HEK293 (cell line): ENCODE measurements around the gene ZDHHC1.

ENCODE experiments used
- CTCF ChIA-PET: fragments of 350-600 bp; formaldehyde crosslinking; extraction: SDS; loops from one replicate; lab custom pipeline; 2021; ENCODE audit warnings: antibody characterized with exemption; lab: Yijun Ruan, JAX
- POLR2A ChIA-PET: fragments of 300-600 bp; formaldehyde crosslinking; extraction: SDS; loops from one replicate; lab custom pipeline; 2020; ENCODE audit warnings: antibody characterized with exemption, inconsistent platforms; lab: Yijun Ruan, JAX
- H3K27ac ChIP-seq: fragments of 200-500 bp; sonication (Bioruptor generic); 2 replicates; pipeline ENCODE4 v1.5.1; 2014; ENCODE audit warnings: low read depth, low read length, control low read depth, inconsistent platforms; ENCODE audit errors: extremely low read depth
- H3K36me3 ChIP-seq, 2 experiments: fragments of 200-500 bp in 1 of 2; sonication (Bioruptor generic) in 1 of 2; 1 replicate in 1 of 2; 2 replicates in 1 of 2; pipeline ENCODE4 v1.5.1; 2014 to 2017; ENCODE audit warnings: inconsistent platforms in 2 of 2, low read length in 2 of 2; ENCODE audit not compliant: control insufficient read depth in 2 of 2, insufficient read depth in 1 of 2
- H3K4me1 ChIP-seq: fragments of 200-500 bp; sonication (Bioruptor generic); 2 replicates; pipeline ENCODE4 v1.5.1; 2014; ENCODE audit warnings: mild to moderate bottlenecking, low read length, inconsistent platforms; ENCODE audit not compliant: control insufficient read depth, insufficient read depth
- H3K4me3 ChIP-seq: 2 replicates; pipeline ENCODE4 v1.5.1; 2011; ENCODE audit warnings: low read depth, mild to moderate bottlenecking, control low read depth, low read length, moderate library complexity
- H3K9me3 ChIP-seq: fragments of 200-500 bp; sonication (Bioruptor generic); 2 replicates; pipeline ENCODE4 v1.5.1; 2014; ENCODE audit warnings: low read depth, low read length, inconsistent platforms; ENCODE audit not compliant: control insufficient read depth, insufficient read depth
- ATF2 ChIP-seq: fragments of 450-650 bp; formaldehyde crosslinking; IDR thresholded peaks from 2 replicates; pipeline ENCODE4 v1.5.1; 2016; ENCODE audit warnings: missing biosample characterization, missing genetic modification characterization, low read depth
- BCL11A ChIP-seq: fragments of 450-650 bp; formaldehyde crosslinking; IDR thresholded peaks from 2 replicates; pipeline ENCODE4 v1.5.1; 2016; ENCODE audit warnings: low read depth, missing biosample characterization, missing genetic modification characterization
- EGR2 ChIP-seq: fragments of 450-650 bp; formaldehyde crosslinking; IDR thresholded peaks from 2 replicates; pipeline ENCODE4 v1.5.1; 2016; ENCODE audit warnings: low read depth, missing biosample characterization, missing genetic modification characterization
- GLIS1 ChIP-seq: fragments of 450-650 bp; formaldehyde crosslinking; IDR thresholded peaks from 2 replicates; pipeline ENCODE4 v1.5.1; 2016; ENCODE audit warnings: missing biosample characterization, missing genetic modification characterization
- MEIS1 ChIP-seq: sonication (generic); formaldehyde crosslinking; IDR thresholded peaks from 2 replicates; pipeline ENCODE4 v1.8.1; 2022; ENCODE audit warnings: missing genetic modification reagents, mild to moderate bottlenecking, borderline replicate concordance
- PBX3 ChIP-seq: sonication (generic); formaldehyde crosslinking; IDR thresholded peaks from 2 replicates; pipeline ENCODE4 v1.8.1; 2022; ENCODE audit warnings: mild to moderate bottlenecking, moderate library complexity, missing genetic modification reagents
- PRDM1 ChIP-seq: fragments of 450-650 bp; formaldehyde crosslinking; IDR thresholded peaks from 2 replicates; pipeline ENCODE4; 2016; ENCODE audit warnings: missing biosample characterization, missing genetic modification characterization
- SP2 ChIP-seq: fragments of 450-650 bp; formaldehyde crosslinking; IDR thresholded peaks from 2 replicates; pipeline ENCODE4 v1.5.1; 2016; ENCODE audit warnings: missing biosample characterization, missing genetic modification characterization
- TCF7L2 ChIP-seq: IDR thresholded peaks from 2 replicates; pipeline ENCODE4 v1.6.1; 2011; ENCODE audit warnings: low read depth, mild to moderate bottlenecking, inconsistent platforms, low read length, moderate library complexity, borderline replicate concordance
- ZIC2 ChIP-seq: fragments of 450-650 bp; formaldehyde crosslinking; IDR thresholded peaks from 2 replicates; pipeline ENCODE4 v1.5.1; 2016; ENCODE audit warnings: missing biosample characterization, missing genetic modification characterization
- ZNF10 ChIP-seq: fragments of 450-650 bp; formaldehyde crosslinking; IDR thresholded peaks from 2 replicates; pipeline ENCODE4 v1.5.1; 2017; ENCODE audit warnings: missing biosample characterization, missing genetic modification characterization
- ZNF148 ChIP-seq: fragments of 450-650 bp; formaldehyde crosslinking; IDR thresholded peaks from 2 replicates; pipeline ENCODE4 v1.5.0; 2017; ENCODE audit warnings: missing biosample characterization, missing genetic modification characterization, borderline replicate concordance
- ZNF2 ChIP-seq: fragments of 450-650 bp; formaldehyde crosslinking; IDR thresholded peaks from 2 replicates; pipeline ENCODE4 v1.5.1; 2016; ENCODE audit warnings: missing biosample characterization, missing genetic modification characterization
- ZNF302 ChIP-seq: fragments of 450-650 bp; formaldehyde crosslinking; IDR thresholded peaks from 2 replicates; pipeline ENCODE4 v1.5.1; 2016; ENCODE audit warnings: missing biosample characterization, missing genetic modification characterization, low read depth
- ZNF324 ChIP-seq: fragments of 450-650 bp; formaldehyde crosslinking; IDR thresholded peaks from 2 replicates; pipeline ENCODE4 v1.5.1; 2016; ENCODE audit warnings: missing biosample characterization, missing genetic modification characterization
- ZNF335 ChIP-seq: fragments of 450-650 bp; formaldehyde crosslinking; conservative IDR thresholded peaks from 2 replicates; pipeline ENCODE4 v1.5.1; 2016; ENCODE audit warnings: missing biosample characterization, missing genetic modification characterization
- ZNF350 ChIP-seq: fragments of 450-650 bp; formaldehyde crosslinking; IDR thresholded peaks from 2 replicates; pipeline ENCODE4 v1.5.0; 2017; ENCODE audit warnings: missing biosample characterization, mild to moderate bottlenecking, missing genetic modification characterization
- ZNF366 ChIP-seq: fragments of 450-650 bp; formaldehyde crosslinking; conservative IDR thresholded peaks from 2 replicates; pipeline ENCODE4 v1.5.1; 2016; ENCODE audit warnings: missing biosample characterization, missing genetic modification characterization
- ZNF48 ChIP-seq: fragments of 450-650 bp; formaldehyde crosslinking; IDR thresholded peaks from 2 replicates; pipeline ENCODE4 v1.5.1; 2016; ENCODE audit warnings: missing biosample characterization, missing genetic modification characterization
- ZNF548 ChIP-seq: fragments of 450-650 bp; formaldehyde crosslinking; IDR thresholded peaks from 2 replicates; pipeline ENCODE4 v1.5.1; 2016; ENCODE audit warnings: missing biosample characterization, missing genetic modification characterization
- ZNF621 ChIP-seq: fragments of 450-650 bp; formaldehyde crosslinking; IDR thresholded peaks from 2 replicates; pipeline ENCODE4 v1.5.1; 2017; ENCODE audit warnings: missing biosample characterization, missing genetic modification characterization
- ZNF777 ChIP-seq: fragments of 450-650 bp; formaldehyde crosslinking; IDR thresholded peaks from 2 replicates; pipeline ENCODE4 v1.5.1; 2017; ENCODE audit warnings: missing biosample characterization, missing genetic modification characterization, borderline replicate concordance
- ZSCAN30 ChIP-seq: fragments of 450-650 bp; IDR thresholded peaks from 2 replicates; pipeline ENCODE4 v1.5.1; 2018; ENCODE audit warnings: missing biosample characterization, mild to moderate bottlenecking, missing genetic modification characterization, moderate library complexity
- TF ChIP-seq, protein P1 (sequence below): fragments of 450-650 bp; formaldehyde crosslinking; IDR thresholded peaks from 2 replicates; pipeline ENCODE4 v1.5.1; 2016; ENCODE audit warnings: missing biosample characterization, missing genetic modification characterization
- TF ChIP-seq, protein P2 (sequence below): fragments of 450-650 bp; formaldehyde crosslinking; IDR thresholded peaks from 2 replicates; pipeline ENCODE4 v1.5.1; 2016; ENCODE audit warnings: missing biosample characterization, missing genetic modification characterization

ZDHHC1 gene

DNA sequence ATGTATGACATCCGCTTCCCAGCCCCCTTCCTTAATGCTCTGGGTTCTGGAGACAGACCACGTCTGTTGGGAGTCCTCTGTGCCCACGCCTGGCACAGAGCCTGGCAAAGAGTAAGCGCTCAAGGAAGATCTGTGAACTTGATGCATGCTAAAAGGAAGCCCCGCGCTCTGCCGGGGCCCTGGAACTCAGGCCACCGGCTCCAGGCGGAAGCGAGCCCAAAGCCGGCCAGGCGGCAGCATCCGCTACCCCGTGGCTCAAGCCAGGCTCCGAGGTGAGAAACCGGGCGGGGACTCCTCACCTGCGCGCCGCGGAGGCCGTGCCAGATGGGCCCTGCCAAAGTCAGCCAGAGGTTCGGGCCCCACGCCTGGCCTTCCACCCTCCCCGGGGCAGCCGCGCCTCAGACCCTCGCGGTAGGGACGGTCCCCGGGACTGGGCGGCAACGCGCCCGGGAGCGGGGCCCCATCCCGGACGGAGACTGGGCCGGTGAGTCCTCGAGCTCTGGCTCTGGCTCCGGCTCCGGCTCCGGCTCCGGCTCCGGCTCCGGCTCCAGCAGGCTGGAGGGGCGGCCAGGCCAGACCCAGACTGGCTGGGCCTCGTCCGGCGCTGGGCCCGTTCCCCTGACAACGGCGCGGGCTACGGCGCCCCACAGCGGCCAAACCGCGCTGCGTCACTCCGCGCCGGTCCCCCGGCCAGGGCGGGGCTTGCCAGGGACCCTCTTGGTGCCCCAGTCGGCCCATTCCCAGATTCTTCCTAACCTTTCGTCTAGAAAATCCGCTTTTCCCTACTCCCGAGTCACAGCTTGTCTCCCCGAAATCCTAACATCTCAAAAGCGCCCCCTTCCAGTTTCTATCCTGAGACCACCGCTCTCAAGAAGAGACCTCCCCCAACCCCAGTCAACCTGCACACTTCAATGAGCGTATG, at the start of gene ZDHHC1 (continued):
- TF ChIP-seq, protein P1, sequence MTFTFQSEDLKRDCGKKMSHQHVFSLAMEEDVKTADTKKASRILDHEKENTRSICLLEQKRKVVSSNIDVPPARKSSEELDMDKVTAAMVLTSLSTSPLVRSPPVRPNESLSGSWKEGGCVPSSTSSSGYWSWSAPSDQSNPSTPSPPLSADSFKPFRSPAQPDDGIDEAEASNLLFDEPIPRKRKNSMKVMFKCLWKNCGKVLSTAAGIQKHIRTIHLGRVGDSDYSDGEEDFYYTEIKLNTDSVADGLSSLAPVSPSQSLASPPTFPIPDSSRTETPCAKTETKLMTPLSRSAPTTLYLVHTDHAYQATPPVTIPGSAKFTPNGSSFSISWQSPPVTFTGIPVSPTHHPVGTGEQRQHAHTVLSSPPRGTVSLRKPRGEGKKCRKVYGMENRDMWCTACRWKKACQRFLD: no peak
- TF ChIP-seq ZNF148 (no peak), ZNF350 (tag by site-specific recombination) (no peak), ZNF10 (peak; percentile 27; the same call in 1 of the 2 replicates), ZIC2 (tag by site-specific recombination) (no peak), ZNF302 (no peak), GLIS1 (tag by site-specific recombination) (0 out of 2 replicates have a peak, but pooled peaks have one; percentile 9), ZNF324 (tag by site-specific recombination) (no peak; the same call in 1 of the 2 replicates), EGR2 (tag by site-specific recombination) (no peak), MEIS1 (CRISPR knock-in tag) (no peak), BCL11A (tag by site-specific recombination) (no peak)
- TF ChIP-seq, protein P2, sequence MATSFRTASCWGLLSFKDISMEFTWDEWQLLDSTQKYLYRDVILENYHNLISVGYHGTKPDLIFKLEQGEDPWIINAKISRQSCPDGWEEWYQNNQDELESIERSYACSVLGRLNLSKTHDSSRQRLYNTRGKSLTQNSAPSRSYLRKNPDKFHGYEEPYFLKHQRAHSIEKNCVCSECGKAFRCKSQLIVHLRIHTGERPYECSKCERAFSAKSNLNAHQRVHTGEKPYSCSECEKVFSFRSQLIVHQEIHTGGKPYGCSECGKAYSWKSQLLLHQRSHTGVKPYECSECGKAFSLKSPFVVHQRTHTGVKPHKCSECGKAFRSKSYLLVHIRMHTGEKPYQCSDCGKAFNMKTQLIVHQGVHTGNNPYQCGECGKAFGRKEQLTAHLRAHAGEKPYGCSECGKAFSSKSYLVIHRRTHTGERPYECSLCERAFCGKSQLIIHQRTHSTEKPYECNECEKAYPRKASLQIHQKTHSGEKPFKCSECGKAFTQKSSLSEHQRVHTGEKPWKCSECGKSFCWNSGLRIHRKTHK (tag by site-specific recombination): no peak

DNA sequence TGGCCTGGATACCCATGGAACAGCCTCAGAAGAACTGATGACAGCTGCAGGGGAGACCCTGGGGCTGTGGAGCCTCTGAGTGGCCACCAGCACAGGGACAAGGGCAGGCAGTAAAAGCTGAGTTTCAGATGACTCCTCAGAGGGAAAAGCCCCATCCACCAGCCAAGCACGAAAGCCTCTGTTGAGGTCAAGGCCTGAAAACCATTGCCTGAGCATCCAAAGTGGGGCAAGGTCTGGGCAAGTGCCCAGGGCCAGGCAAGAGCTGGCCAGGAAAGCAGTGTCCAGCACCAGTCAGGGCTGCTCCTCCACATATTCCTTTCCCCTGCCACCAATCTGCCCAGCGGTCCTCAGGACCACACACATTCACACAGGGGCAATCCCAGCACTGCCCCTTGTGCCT, 48.3 kb upstream of the ZDHHC1 start:
- Histone ChIP-seq H3K4me1 (no peaks in the 10 kb centered on the region), H3K27ac (no peak overlapping the region), H3K36me3 (peaks cover 0 to 25% of the 10 kb centered on the region in 2 experiments; a peak in 1 of 3 replicates), H3K4me3 (no peak overlapping the region), H3K9me3 (no peaks in the 10 kb centered on the region)
- ChIA-PET POLR2A (no interaction called here), CTCF (interaction anchor here (0.6 to 8.4 kb wide), 6 partner anchors 8 to 495 kb away, joined by 3 to 99 read pairs (median 6); no protein-coding TSS in a partner anchor)
- no peak for TF ChIP-seq ZSCAN30 (tag by site-specific recombination)
- TF ChIP-seq ZNF777: no peak
- no peak for TF ChIP-seq SP2
- no peak for TF ChIP-seq ZNF366 (tag by site-specific recombination)
- no peak for TF ChIP-seq PRDM1 (tag by site-specific recombination)
- TF ChIP-seq ZNF548 (tag by site-specific recombination): no peak
- TF ChIP-seq PBX3: no peak
- no peak for TF ChIP-seq ZNF148
- no peak for TF ChIP-seq ZNF48 (tag by site-specific recombination)
- no peak for TF ChIP-seq ATF2
- no peak for TF ChIP-seq ZNF2 (tag by site-specific recombination)
- TF ChIP-seq ZNF621 (tag by site-specific recombination): no peak
- no peak for TF ChIP-seq TCF7L2
- TF ChIP-seq ZNF335: no peak
